Panc1 (cell line): ENCODE results near the gene THRB. TPM values are rescaled to one million over a fixed set of nuclear protein-coding genes. Genes with fewer than 3 reads are reported as not detected.

Source experiments
- ATAC-seq: fragments of 200-7000 bp; cut with Tn5 transposase; 2 replicates; pipeline ENCODE4 v1.9.1; 2020; ENCODE audit warnings: mild to moderate bottlenecking, moderate library complexity
- BruUV-seq: library from RNA; stranded (reverse); fragments of 400-500 nt; replicated peaks from 2 replicates; lab custom pipeline; 2021; lab: Mats Ljungman, UMichigan
- CTCF ChIA-PET: fragments of 300-600 bp; sonication (Branson Sonifier 250); formaldehyde crosslinking; loops from one replicate; lab custom pipeline; 2022; ENCODE audit warnings: antibody characterized with exemption; lab: Charles Lee
- POLR2A ChIA-PET: fragments of 300-600 bp; sonication (Branson Sonifier 250); formaldehyde crosslinking; loops from one replicate; lab custom pipeline; 2022; ENCODE audit warnings: antibody characterized with exemption; lab: Charles Lee
- DNase-seq: peaks from one replicate; pipeline ENCODE4 v3.0.0-alpha.2; 2010; ENCODE audit warnings: low read depth, low spot score
- H3K27ac ChIP-seq: 2 replicates; pipeline ENCODE4 v1.5.1; 2011; ENCODE audit warnings: mild to moderate bottlenecking, low read length, inconsistent platforms
- H3K27me3 ChIP-seq: fragments of 200-500 bp; sonication (Bioruptor generic); 2 replicates; pipeline ENCODE4 v1.6.0; 2014; ENCODE audit warnings: low read length, inconsistent platforms; ENCODE audit not compliant: control insufficient read depth, insufficient read depth
- H3K36me3 ChIP-seq: fragments of 200-500 bp; sonication (Bioruptor generic); 2 replicates; pipeline ENCODE4 v1.5.1; 2014; ENCODE audit warnings: inconsistent platforms, mild to moderate bottlenecking, low read length, moderate library complexity; ENCODE audit not compliant: control insufficient read depth, insufficient read depth
- H3K4me1 ChIP-seq: 2 replicates; pipeline ENCODE4 v1.5.1; 2011; ENCODE audit warnings: inconsistent platforms, mild to moderate bottlenecking, low read length, moderate library complexity; ENCODE audit not compliant: control insufficient read depth, insufficient read depth
- H3K4me3 ChIP-seq, 2 experiments: 2 replicates each; pipeline ENCODE4 v1.5.1; 2011 to 2012; ENCODE audit warnings: low read depth in 2 of 2, low read length in 2 of 2, mild to moderate bottlenecking in 2 of 2, inconsistent platforms in 1 of 2, moderate library complexity in 1 of 2
- H3K9me3 ChIP-seq: fragments of 200-500 bp; sonication (Bioruptor generic); 2 replicates; pipeline ENCODE4 v1.5.1; 2014; ENCODE audit warnings: low read depth, mild to moderate bottlenecking, inconsistent platforms, low read length, moderate library complexity; ENCODE audit not compliant: control insufficient read depth, insufficient read depth
- CTCF ChIP-seq: fragments of 450-650 bp; IDR thresholded peaks from 2 replicates; pipeline ENCODE4 v1.5.1; 2017; ENCODE audit warnings: mild to moderate bottlenecking
- POLR2AphosphoS5 ChIP-seq: IDR thresholded peaks from 2 replicates; pipeline ENCODE4 v1.6.1; 2012; ENCODE audit warnings: mild to moderate bottlenecking, low read depth, low read length, moderate library complexity
- REST ChIP-seq, 2 experiments: IDR thresholded peaks; 2 replicates each; pipeline ENCODE4 v1.6.1; 2011 to 2012; ENCODE audit warnings: low read depth in 2 of 2, control low read depth in 1 of 2, low read length in 1 of 2, mild to moderate bottlenecking in 1 of 2, moderate library complexity in 1 of 2; ENCODE audit not compliant: insufficient read depth in 1 of 2
- SIN3A ChIP-seq: IDR thresholded peaks from 2 replicates; pipeline ENCODE4 v1.6.1; 2012; ENCODE audit warnings: low read depth, mild to moderate bottlenecking, low read length, moderate library complexity, borderline replicate concordance; ENCODE audit not compliant: insufficient read depth
- TCF7L2 ChIP-seq: IDR thresholded peaks from 2 replicates; pipeline ENCODE4 v1.6.1; 2011; ENCODE audit warnings: mild to moderate bottlenecking, low read depth, low read length, inconsistent platforms
- in situ Hi-C: cut with HindIII; loops from 2 replicates; pipeline ENCODE4 v1.10.0; 2016; ENCODE audit warnings: low sequenced_read_pairs, low pct_unique_long_range_greater_than_20kb
- intact Hi-C: fragments of 100-400 bp; cut with micrococcal nuclease; formaldehyde crosslinking; loops from one replicate; pipeline ENCODE4 v1.10.0; 2022; ENCODE audit not compliant: unreplicated experiment
- total RNA-seq: library from RNA; stranded (reverse); gene quantifications from one replicate; pipeline ENCODE4 v1.2.1, GENCODE V29; 2021; ENCODE audit not compliant: unreplicated experiment

THRB gene
- total RNA-seq, 1 experiment from 2014 or later: 3.9 TPM

GRCh38 chr3:24502690-24503089, 8.0 kb upstream of the THRB start:
- ChIA-PET CTCF (interaction anchor here (0.6 kb wide), 1 partner anchor 549 kb away, joined by 3 read pairs; no protein-coding TSS in a partner anchor), POLR2A (no interaction called here)
- TF ChIP-seq REST (IDR thresholded peaks at IDR 0.05; ENCODE audit: insufficient read depth in 1 of 2, low read depth in 2 of 2, low read length in 1 of 2) (no peak), TCF7L2 (no peak), SIN3A (no peak), POLR2AphosphoS5 (no peak), CTCF (no peak)
- ATAC-seq (no peak), DNase-seq (no peak)
- Histone ChIP-seq H3K27ac (no peak overlapping the region), H3K9me3 (no peaks in the 10 kb centered on the region), H3K4me1 (no peaks in the 10 kb centered on the region), H3K27me3 (no peaks in the 10 kb centered on the region), H3K4me3 (no peak overlapping the region), H3K36me3 (no peaks in the 10 kb centered on the region)
- no TSS peak for BruUV-seq
- in situ Hi-C loops (no loop called here), intact Hi-C loops (no loop called here)

- intact Hi-C loops: no loop called here
- DNase-seq: no peak
- H3K27me3 ChIP-seq: no peaks in the 10 kb centered on the region
- no peaks in the 10 kb centered on the region; the same call in 1 of the 2 replicates for H3K4me1 ChIP-seq
- ChIA-PET POLR2A (no interaction called here), CTCF (no interaction called here)
- no peak for ATAC-seq
- BruUV-seq: no TSS peak
- in situ Hi-C loops: no loop called here
- H3K27ac ChIP-seq: no peak overlapping the region
- H3K4me3 ChIP-seq: no peak overlapping the region
- H3K36me3 ChIP-seq: no peaks in the 10 kb centered on the region
- no peaks in the 10 kb centered on the region for H3K9me3 ChIP-seq
- TF ChIP-seq REST (IDR thresholded peaks at IDR 0.05; ENCODE audit: insufficient read depth in 1 of 2, low read depth in 2 of 2, low read length in 1 of 2) (no peak), CTCF (no peak), SIN3A (no peak), TCF7L2 (no peak), POLR2AphosphoS5 (no peak)
These were observed 6.2 kb upstream of the THRB start for GRCh38 chr3:24500806-24501205.
